Measurements from ENCODE around the gene TMEM231.

Gene TMEM231

DNA sequence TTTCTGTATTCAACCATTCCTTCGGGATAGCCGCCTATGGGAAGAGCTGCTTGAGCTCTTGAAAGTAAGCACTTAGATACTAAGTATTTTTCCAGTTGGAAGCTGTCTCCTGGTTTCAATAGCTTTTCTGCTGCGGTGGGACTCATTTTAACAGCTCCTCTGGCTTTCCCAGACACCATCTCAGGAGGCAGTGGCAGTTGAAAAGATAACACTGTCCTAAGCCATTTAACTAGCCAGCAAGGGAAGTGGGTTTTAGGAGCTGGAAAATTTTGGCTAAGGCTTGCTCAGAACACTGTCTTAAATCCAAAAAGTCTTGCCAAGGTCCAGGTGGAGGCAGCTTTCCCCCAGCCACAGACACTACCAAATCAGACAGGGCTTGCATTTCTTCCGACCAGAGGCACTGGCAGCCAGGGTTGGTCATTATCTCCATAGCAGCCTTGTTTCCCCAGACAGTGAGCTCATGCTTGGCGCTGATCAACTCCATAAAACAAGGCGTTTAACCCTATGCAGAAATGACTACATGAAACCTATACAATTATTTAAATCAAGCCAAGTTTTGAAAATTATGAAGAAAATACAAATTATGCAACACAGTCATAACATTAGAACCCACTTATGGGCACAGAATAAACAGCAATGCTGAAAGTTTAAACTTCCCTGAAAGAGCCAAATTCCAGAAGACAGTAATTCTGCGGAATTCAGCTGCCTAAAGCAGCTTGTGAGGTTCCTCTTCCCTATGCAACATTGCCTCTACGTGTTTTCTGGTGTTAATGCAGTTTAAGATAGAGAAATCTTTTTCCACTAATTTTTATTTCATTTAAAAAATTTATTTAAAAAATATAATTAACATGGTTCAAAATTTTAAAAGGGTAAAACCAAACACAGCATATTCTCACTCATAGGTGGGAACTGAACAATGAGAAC, 35.1 kb upstream of the TMEM231 start:
- TF ChIP-seq L3MBTL2 (conservative IDR thresholded peaks at IDR 0.05) (no peak), SUZ12 (IDR thresholded peaks at IDR 0.05) (no peak), ZNF384 (IDR thresholded peaks at IDR 0.05) (no peak), BHLHE40 (IDR thresholded peaks at IDR 0.05; ENCODE audit: borderline replicate concordance) (no peak), LEF1 (IDR thresholded peaks at IDR 0.05; ENCODE audit: borderline replicate concordance) (no peak), ARNT (IDR thresholded peaks at IDR 0.05) (no peak), ELF4 (IDR thresholded peaks at IDR 0.05) (no peak), FOXA1 (IDR thresholded peaks at IDR 0.05) (no peak), CTBP1 (IDR thresholded peaks at IDR 0.05; ENCODE audit: borderline replicate concordance) (no peak), FOXK2 (IDR thresholded peaks at IDR 0.05) (no peak), TARDBP (IDR thresholded peaks at IDR 0.05) (no peak), HDGF (IDR thresholded peaks at IDR 0.05; ENCODE audit: borderline replicate concordance) (no peak), FOXM1 (IDR thresholded peaks at IDR 0.05; ENCODE audit: borderline replicate concordance) (no peak), SP1 (IDR thresholded peaks at IDR 0.05) (no peak), NFRKB (IDR thresholded peaks at IDR 0.05) (no peak)
- TF ChIP-seq, protein P1, sequence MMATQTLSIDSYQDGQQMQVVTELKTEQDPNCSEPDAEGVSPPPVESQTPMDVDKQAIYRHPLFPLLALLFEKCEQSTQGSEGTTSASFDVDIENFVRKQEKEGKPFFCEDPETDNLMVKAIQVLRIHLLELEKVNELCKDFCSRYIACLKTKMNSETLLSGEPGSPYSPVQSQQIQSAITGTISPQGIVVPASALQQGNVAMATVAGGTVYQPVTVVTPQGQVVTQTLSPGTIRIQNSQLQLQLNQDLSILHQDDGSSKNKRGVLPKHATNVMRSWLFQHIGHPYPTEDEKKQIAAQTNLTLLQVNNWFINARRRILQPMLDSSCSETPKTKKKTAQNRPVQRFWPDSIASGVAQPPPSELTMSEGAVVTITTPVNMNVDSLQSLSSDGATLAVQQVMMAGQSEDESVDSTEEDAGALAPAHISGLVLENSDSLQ (IDR thresholded peaks at IDR 0.05) = no peak
- ChIA-PET POLR2A (interaction anchor here (0.8 to 1.4 kb wide), 4 partner anchors 26 to 57 kb away, joined by 3 to 5 read pairs (median 4); partner anchors contain the start of genes ADAT1, KARS1, TERF2IP and TMEM231), CTCF (interaction anchor here (0.9 kb wide), 2 partner anchors 14 to 27 kb away, joined by 3 read pairs; no protein-coding TSS in a partner anchor)
- peak; percentile 34 for DNase-seq (ENCODE audit: extremely low spot score)

DNA sequence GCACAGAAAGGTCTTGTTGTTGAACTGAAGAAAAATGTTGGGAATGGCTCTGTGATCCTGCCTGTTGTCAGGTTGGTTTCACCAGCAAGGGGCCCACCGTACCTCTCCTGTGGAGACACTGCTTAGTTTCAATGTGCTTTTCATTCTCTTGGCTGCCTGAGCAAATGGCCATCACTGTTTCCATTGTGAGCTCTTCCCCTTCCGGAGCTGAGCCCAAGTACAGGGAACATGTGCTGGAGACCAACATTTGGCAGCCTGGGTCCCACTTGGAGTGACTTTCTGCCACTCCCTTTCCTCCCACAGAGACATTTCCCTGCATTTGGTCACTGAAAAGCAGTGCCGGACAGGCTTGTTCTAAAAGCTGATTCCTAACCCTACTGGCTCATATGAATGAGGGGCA, 33.3 kb upstream of the TMEM231 start:
- POLR2A ChIA-PET = interaction anchor here (0.8 kb wide), 1 partner anchor 58 kb away, joined by 3 read pairs; the partner anchor contains the start of genes KARS1 and TERF2IP
- CTCF ChIA-PET = no interaction called here
- TF ChIP-seq BHLHE40 (IDR thresholded peaks at IDR 0.05; ENCODE audit: borderline replicate concordance) = no peak
- no peak for TF ChIP-seq L3MBTL2 (conservative IDR thresholded peaks at IDR 0.05)
- TF ChIP-seq SP1 (IDR thresholded peaks at IDR 0.05) = no peak
- no peak for TF ChIP-seq FOXA1 (IDR thresholded peaks at IDR 0.05)
- TF ChIP-seq FOXK2 (IDR thresholded peaks at IDR 0.05) = no peak
- TF ChIP-seq, protein P1 (IDR thresholded peaks at IDR 0.05) = no peak
- TF ChIP-seq CTBP1 (IDR thresholded peaks at IDR 0.05; ENCODE audit: borderline replicate concordance) = no peak
- TF ChIP-seq LEF1 (IDR thresholded peaks at IDR 0.05; ENCODE audit: borderline replicate concordance) = no peak
- TF ChIP-seq FOXM1 (IDR thresholded peaks at IDR 0.05; ENCODE audit: borderline replicate concordance) = no peak
- TF ChIP-seq ELF4 (IDR thresholded peaks at IDR 0.05) = no peak
- TF ChIP-seq ARNT (IDR thresholded peaks at IDR 0.05) = no peak
- TF ChIP-seq NFRKB (IDR thresholded peaks at IDR 0.05) = no peak
- TF ChIP-seq TARDBP (IDR thresholded peaks at IDR 0.05) = no peak
- no peak for TF ChIP-seq HDGF (IDR thresholded peaks at IDR 0.05; ENCODE audit: borderline replicate concordance)
- TF ChIP-seq ZNF384 (IDR thresholded peaks at IDR 0.05) = no peak
- no peak for TF ChIP-seq SUZ12 (IDR thresholded peaks at IDR 0.05)
- no peak for DNase-seq (ENCODE audit: extremely low spot score)

DNA sequence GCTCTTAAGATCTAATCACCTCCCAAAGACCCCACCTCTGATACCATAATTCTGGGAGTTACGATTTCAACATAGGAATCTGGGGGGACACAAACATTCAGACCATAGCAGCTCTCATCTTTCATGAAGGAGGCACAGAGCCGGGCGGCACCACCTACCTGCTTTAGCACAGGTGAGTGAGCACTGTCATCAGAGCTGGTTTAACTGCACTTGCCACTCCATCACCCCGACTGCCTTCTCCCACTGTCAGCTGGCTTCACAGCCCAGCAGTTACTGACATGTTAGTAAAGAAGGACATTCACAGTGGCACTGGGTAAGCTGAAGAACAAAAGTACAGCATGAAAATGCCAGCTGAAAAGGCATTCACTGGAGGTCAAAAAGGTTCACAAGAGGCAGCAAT, 32.7 kb upstream of the TMEM231 start:
- TF ChIP-seq FOXM1 (IDR thresholded peaks at IDR 0.05; ENCODE audit: borderline replicate concordance) (no peak), BHLHE40 (IDR thresholded peaks at IDR 0.05; ENCODE audit: borderline replicate concordance) (no peak), SP1 (IDR thresholded peaks at IDR 0.05) (no peak), ZNF384 (IDR thresholded peaks at IDR 0.05) (no peak), LEF1 (IDR thresholded peaks at IDR 0.05; ENCODE audit: borderline replicate concordance) (no peak), FOXA1 (IDR thresholded peaks at IDR 0.05) (no peak), ARNT (IDR thresholded peaks at IDR 0.05) (no peak), SUZ12 (IDR thresholded peaks at IDR 0.05) (no peak), HDGF (IDR thresholded peaks at IDR 0.05; ENCODE audit: borderline replicate concordance) (no peak), CTBP1 (IDR thresholded peaks at IDR 0.05; ENCODE audit: borderline replicate concordance) (no peak), ELF4 (IDR thresholded peaks at IDR 0.05) (no peak), TARDBP (IDR thresholded peaks at IDR 0.05) (no peak), L3MBTL2 (conservative IDR thresholded peaks at IDR 0.05) (no peak), FOXK2 (IDR thresholded peaks at IDR 0.05) (no peak), NFRKB (IDR thresholded peaks at IDR 0.05) (no peak)
- TF ChIP-seq, protein P1 (IDR thresholded peaks at IDR 0.05) = no peak
- POLR2A ChIA-PET = interaction anchor here (0.8 kb wide), 1 partner anchor 59 kb away, joined by 3 read pairs; the partner anchor contains the start of genes KARS1 and TERF2IP
- CTCF ChIA-PET = no interaction called here
- DNase-seq (ENCODE audit: extremely low spot score) = no peak

- CTCF ChIA-PET = no interaction called here
- TF ChIP-seq, protein P1 (IDR thresholded peaks at IDR 0.05) = no peak
- TF ChIP-seq L3MBTL2 (conservative IDR thresholded peaks at IDR 0.05) (no peak), FOXA1 (IDR thresholded peaks at IDR 0.05) (no peak), HDGF (IDR thresholded peaks at IDR 0.05; ENCODE audit: borderline replicate concordance) (no peak), CTBP1 (IDR thresholded peaks at IDR 0.05; ENCODE audit: borderline replicate concordance) (no peak), TARDBP (IDR thresholded peaks at IDR 0.05) (no peak), LEF1 (IDR thresholded peaks at IDR 0.05; ENCODE audit: borderline replicate concordance) (no peak), ARNT (IDR thresholded peaks at IDR 0.05) (no peak), ELF4 (IDR thresholded peaks at IDR 0.05) (no peak), BHLHE40 (IDR thresholded peaks at IDR 0.05; ENCODE audit: borderline replicate concordance) (no peak), ZNF384 (IDR thresholded peaks at IDR 0.05) (no peak), FOXK2 (IDR thresholded peaks at IDR 0.05) (no peak), SP1 (IDR thresholded peaks at IDR 0.05) (no peak), FOXM1 (IDR thresholded peaks at IDR 0.05; ENCODE audit: borderline replicate concordance) (no peak), NFRKB (IDR thresholded peaks at IDR 0.05) (no peak)
- POLR2A ChIA-PET = no interaction called here
- DNase-seq (ENCODE audit: extremely low spot score) = no peak
Measured at GRCh38 chr16:75584108-75584507, 28.1 kb upstream of the TMEM231 start.
